Measurements from ENCODE around the gene ZBTB25.
A peak's percentile ranks its signal among the peaks of the same experiment; 100 is the strongest.

The ZBTB25 gene

DNA sequence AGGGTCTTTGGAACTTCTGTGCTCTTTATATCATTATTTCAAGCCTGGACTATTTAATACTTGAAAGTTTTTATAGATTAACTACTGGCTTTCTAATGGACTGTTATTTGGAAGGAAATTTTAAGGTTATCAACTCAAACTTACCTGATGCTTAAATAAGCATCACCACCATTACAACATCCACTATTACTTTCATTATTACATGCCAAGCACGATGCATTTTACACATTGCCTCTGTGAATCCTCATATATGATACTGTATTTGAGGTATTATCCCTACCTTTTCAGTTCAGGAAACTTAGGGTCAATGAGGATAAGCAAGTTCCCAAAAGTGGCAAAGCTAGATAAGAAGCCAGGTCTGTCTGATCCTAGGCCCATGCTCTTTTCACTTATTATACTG, 13.3 kb upstream of the ZBTB25 start:
- DNase-seq (ENCODE audit: low read depth in 2 of 2): no peak

DNA sequence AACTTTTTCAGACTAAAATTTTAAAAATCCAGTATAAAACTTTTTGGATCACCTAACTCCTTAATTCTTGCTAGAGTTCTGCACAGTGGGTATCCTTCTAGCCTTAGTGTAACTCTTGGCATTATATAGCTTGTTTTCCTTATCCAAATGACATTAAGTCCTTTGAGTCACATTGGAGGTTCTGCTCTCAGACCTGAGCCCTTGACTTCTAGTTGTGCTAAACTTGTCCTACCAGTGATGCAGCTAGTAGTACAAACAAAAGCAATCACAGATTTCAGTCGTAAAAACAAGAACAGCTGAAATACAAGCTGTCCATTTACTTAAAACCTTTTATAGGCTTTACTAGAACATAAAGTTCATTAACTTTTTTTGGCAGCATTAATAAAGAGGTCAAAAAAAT, 11.4 kb upstream of the ZBTB25 start:
- no peak for DNase-seq (ENCODE audit: low read depth in 2 of 2)

DNA sequence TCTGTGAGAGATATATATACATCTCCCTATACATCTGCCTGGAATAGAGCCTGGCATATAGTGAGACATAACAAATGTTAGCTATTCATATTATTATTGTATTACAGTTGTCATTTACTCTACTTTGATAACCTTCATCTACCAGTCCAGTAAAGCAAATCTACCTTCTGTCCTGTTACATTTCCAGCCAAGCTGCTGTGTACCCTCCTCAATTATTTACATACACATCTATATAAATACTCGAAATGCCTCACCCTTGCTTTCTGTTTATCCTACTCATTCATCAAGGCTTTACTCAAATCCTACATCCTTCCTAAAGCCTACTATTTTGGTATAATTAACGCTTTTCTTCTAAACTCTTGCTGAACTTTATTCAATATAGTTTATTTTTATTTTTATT, 9.6 kb upstream of the ZBTB25 start:
- DNase-seq (ENCODE audit: low read depth in 2 of 2): no peak

DNA sequence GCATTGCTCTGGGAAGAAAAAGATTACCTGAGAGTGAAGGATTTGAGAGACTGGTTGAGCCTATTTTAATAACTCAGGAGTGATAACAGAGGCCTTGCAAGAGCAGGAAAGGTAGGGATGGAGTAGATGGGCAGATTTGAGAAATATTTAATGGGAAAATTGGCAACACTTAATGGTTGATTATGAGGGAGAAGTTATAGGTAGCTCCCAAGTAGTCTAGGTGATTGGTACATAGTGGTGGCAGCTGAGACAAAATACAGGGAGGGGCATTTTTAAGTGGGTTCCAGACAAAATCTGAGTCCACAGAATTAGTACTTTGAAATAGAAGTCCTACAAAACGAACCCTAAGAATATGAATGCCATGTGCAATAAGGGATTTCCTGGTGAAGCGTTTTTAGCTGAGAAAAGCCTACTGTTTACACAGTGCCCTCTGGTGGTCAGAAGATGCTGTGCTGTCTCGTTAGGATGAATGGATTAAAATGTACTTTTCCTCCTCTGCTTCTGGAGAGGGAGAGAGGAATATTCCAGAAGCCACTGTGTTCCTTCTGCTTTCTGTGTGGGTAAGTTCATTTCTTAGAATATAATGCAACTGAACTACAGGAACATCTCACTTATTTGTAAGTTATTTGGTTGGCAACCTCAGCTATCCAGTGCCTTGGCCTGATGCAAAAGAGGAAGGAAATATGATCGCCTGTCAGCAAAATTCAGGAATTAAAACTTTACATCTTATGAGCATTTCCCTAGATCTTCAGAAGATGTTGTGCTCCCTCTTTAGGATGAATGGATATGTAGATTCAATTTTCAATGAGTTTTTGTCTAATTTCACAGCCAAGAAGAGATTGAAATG, 7.4 kb upstream of the ZBTB25 start:
- peak; percentile 39 to 64 for DNase-seq (ENCODE audit: low read depth in 2 of 2)

DNA sequence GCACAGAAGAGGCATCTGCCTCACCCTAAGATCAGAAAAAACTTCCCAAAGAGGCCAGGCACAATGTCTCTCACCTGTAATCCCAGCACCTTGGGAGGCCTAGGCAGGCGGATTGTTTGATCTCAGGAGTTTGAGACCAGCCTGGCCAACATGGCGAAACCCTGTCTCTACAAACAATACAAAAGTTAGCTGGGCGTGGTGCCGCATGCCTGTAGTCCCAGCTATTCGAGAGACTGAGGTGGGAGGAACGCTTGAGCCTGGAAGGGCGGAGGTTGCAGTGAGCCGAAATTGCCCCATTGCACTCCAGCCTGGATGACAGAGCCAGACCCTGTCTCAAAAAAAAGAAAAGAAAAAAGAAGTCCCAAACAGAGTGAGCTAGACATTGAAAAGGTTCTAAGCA, 5.4 kb upstream of the ZBTB25 start:
- no peak for DNase-seq (ENCODE audit: low read depth in 2 of 2)

- DNase-seq (ENCODE audit: low read depth in 2 of 2): no peak
Measured at GRCh38 chr14:64508215-64508776, 4.7 kb upstream of the ZBTB25 start.

GRCh38 chr14:64507376-64508156, 3.9 kb upstream of the ZBTB25 start:
- DNase-seq (ENCODE audit: low read depth in 2 of 2): peak in 1 of 2 donors; percentile 27

GRCh38 chr14:64506721-64507120, 3.1 kb upstream of the ZBTB25 start:
- DNase-seq (ENCODE audit: low read depth in 2 of 2): no peak

DNA sequence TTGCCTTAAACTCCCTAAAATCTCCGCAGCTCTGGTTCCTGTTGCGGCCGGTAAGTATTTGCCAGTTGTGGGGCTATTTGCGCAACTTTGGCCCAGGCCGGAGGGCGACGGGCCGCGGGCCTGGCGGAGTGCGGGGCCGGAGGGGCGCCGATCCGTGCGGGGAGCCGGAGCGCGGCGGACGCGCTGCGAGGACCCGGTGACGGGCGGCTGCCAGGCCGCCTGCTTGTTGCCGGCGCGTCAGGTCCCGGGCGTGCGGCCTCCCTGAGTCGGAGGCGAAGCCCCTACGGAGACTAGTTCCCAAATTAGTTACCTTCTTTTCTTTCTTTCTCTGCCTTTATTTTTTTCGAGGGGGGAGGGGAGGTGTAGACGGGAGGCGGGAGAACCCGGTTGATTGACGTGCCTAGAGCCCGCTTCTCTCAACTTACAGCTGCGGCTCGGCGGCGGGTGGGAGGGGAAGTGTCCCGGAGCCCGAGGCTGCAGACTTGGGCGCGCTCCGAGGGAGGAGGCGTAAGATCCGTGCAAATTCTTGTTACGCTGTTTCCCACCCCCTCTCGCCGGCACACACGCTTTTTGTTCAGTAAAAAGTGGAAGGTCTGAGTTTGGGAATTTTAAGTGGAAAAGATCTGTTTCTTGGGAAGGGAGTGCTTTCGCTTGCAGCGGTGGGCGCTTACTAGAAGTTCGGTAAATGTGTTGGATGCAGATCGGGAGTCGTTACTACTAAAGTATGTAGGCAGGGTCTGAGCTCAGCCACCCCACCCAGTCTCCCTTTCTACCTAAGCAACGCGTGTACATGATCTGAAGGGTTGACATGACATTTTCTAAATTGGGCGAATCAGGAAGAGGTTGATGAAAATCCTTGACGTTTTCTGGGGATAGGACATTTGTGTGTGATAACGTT, 1.5 kb upstream of the ZBTB25 start:
- peak; percentile 77 to 82 for DNase-seq (ENCODE audit: low read depth in 2 of 2)

- DNase-seq (ENCODE audit: low read depth in 2 of 2): peak; percentile 83 to 90
Measured at GRCh38 chr14:64504310-64504896, 765 bp upstream of the ZBTB25 start, which contains the start of gene ZBTB1. Gene ZBTB1, plus strand, starts transcription at chr14:64504770. Its CDS starts 16,735 bp downstream, at chr14:64521505.

GRCh38 chr14:64502887-64503433, 678 bp downstream of the ZBTB25 start:
- DNase-seq (ENCODE audit: low read depth in 2 of 2): no peak

DNA sequence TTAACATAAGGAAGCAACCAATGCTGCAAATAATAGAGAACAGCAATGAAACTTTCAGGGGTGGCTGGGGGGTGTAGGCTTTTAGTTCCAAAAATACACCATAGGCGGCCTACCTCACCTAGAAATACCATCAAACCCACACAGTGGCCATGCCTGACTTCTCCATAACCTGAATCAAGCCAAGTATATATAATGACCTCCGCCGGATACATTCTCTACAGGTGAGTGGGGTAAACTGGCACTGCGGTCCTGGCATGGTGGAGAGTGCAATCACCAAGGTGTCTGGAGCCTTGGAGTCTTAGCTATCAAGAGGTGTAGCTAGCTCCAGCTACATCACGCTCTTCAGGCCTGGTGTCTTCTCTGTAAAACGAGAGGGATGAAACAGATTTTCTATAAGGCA, 1.2 kb downstream of the ZBTB25 start:
- DNase-seq (ENCODE audit: low read depth in 2 of 2): no peak

DNA sequence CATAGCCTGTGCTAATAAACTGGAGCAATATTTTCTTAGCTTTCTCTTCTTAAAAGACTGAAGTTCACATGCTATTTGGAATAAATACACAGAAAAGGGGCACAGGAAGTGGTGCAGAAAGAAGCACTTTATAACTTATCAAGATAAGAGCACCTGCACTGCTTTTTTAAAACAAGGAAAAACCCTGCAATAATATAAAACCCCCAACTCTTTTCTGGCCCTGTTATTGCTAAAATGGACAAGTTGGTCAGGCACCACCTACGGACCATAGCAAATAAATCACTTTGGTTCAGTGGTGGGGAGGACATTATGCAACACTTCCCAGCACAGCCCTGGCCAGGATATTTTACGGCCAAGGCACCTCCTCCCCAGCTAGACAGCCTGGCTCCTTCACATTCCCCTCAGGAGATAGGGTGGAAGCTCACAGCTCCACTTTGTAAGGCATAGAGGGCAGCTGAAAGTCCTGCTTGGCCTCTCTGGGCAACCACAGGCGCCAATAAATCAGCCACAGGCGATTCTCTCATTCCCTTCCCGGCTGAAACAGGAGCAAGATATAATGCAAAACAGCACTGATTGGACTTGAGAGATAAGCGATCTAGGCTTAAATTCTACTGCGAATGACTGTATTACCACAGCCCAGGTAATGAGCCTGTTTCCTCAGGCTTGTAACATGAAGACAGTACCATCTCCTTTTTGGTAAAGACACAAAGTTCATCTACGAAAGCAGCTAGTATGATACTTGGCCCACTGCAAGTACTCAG, 2.0 kb downstream of the ZBTB25 start:
- DNase-seq (ENCODE audit: low read depth in 2 of 2): no peak

- no peak for DNase-seq (ENCODE audit: low read depth in 2 of 2)
Measured at GRCh38 chr14:64500088-64500487, 3.5 kb downstream of the ZBTB25 start.

GRCh38 chr14:64496764-64497163, 6.9 kb downstream of the ZBTB25 start:
- no peak for DNase-seq (ENCODE audit: low read depth in 2 of 2)

DNA sequence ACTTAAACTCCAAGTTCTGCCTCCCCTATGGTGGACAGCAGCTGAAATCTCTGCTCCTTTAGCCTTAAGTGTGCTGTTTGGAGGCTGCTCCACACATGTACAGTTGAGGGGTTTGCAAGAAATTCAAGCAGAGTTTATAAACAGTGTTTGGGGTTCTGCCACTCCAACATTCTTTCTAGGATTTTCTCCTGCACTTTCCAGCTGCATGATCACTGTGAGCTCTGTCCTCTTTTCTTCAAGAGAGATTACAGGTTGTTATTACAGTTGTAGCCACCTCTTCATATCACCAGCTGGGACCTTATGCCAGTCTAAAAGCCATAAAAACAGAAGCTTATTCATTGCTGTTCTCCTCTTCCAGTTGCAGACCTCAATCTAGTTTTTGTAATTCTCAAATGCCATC, 8.4 kb downstream of the ZBTB25 start:
- no peak for DNase-seq (ENCODE audit: low read depth in 2 of 2)

- no peak for DNase-seq (ENCODE audit: low read depth in 2 of 2)
Measured at GRCh38 chr14:64493455-64493854, 10.2 kb downstream of the ZBTB25 start.

DNA sequence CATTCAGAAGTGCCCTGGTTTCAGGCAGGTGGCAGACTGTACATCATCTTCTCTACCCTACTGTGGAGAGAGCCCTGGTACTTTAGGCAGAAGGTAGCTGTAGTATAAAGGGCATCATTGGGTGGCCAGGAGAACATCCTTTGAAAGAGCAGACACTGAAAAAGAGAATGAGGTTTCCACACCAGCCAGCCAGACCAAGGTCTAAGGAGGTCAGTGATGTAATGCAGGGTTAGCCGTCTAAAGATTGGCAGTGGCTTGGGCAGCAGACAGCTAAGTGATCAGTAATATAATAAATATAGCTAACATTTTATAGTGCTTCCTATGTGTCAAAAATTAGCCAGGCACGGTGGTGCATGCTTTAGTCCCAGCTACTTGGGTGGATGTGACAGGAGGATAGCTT, 12.0 kb downstream of the ZBTB25 start:
- no peak for DNase-seq (ENCODE audit: low read depth in 2 of 2)

DNA sequence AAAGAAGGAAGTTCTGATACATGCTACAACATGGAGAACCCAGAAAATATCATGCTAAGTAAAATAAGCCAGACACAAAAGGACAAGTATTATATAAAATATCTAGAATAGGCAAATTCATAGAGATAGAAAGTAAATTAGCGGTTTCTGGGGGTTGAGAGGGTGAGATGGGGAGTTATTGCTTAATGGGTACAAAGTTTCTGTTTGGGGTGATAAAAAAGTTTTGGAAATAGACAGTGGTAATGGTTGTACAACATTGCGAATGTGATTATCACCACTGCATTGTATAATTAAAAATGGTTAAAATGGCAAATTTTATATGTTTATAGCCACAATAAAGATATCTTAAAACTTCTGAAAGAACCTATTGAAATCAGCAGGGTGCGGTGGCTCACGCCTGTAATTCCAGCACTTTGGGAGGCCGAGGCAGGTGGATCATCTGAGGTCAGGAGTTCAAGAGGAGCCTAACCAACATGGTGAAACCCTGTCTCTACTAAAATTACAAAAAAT, 15.0 kb downstream of the ZBTB25 start:
- no peak for DNase-seq (ENCODE audit: low read depth in 2 of 2)
